Calu3 (cell line): ENCODE data around the gene CFL2. TPM values are rescaled to one million over a fixed set of nuclear protein-coding genes. Genes with fewer than 3 reads are reported as not detected.
A peak's percentile ranks its signal among the peaks of the same experiment; 100 is the strongest.

ENCODE experiments used
- Bru-seq: library from RNA; stranded (reverse); fragments of 400-500 nt; gene quantifications from one replicate; lab custom pipeline; 2021; lab: Mats Ljungman, UMichigan
- BruChase-seq, 2 experiments: library from RNA; stranded (reverse); fragments of 400-500 nt; gene quantifications; one replicate each; lab custom pipeline; 2021; lab: Mats Ljungman, UMichigan
- BruUV-seq: library from RNA; stranded (reverse); fragments of 400-500 nt; replicated peaks from 2 replicates; lab custom pipeline; 2021; lab: Mats Ljungman, UMichigan
- CTCF ChIA-PET: fragments of 300-600 bp; sonication (Branson Sonifier 250); formaldehyde crosslinking; loops from one replicate; lab custom pipeline; 2022; ENCODE audit warnings: antibody characterized with exemption; lab: Charles Lee
- DNase-seq: peaks from one replicate; pipeline ENCODE4 v3.0.0; 2022
- H3K27ac Mint-ChIP-seq: one replicate; pipeline ENCODE4 v1.8.0; 2022; ENCODE audit warnings: mixed read lengths; ENCODE audit not compliant: unreplicated experiment
- H3K27me3 Mint-ChIP-seq: one replicate; pipeline ENCODE4 v1.8.0; 2022; ENCODE audit warnings: mixed read lengths; ENCODE audit not compliant: unreplicated experiment
- H3K36me3 Mint-ChIP-seq: one replicate; pipeline ENCODE4 v1.8.0; 2022; ENCODE audit warnings: mild to moderate bottlenecking, moderate library complexity, mixed read lengths; ENCODE audit not compliant: insufficient read depth, unreplicated experiment
- H3K4me1 Mint-ChIP-seq: one replicate; pipeline ENCODE4 v1.8.0; 2022; ENCODE audit warnings: mild to moderate bottlenecking, low read depth, mixed read lengths; ENCODE audit not compliant: unreplicated experiment
- H3K4me3 Mint-ChIP-seq: one replicate; pipeline ENCODE4 v1.8.0; 2022; ENCODE audit warnings: mild to moderate bottlenecking, low read depth, moderate library complexity, mixed read lengths; ENCODE audit not compliant: unreplicated experiment
- H3K9me3 Mint-ChIP-seq: one replicate; pipeline ENCODE4 v1.8.0; 2022; ENCODE audit warnings: low read depth, mixed read lengths; ENCODE audit not compliant: unreplicated experiment
- CTCF ChIP-seq: fragments of 200-600 bp; IDR thresholded peaks from one replicate; pipeline ENCODE4 v1.8.0; 2022; ENCODE audit warnings: antibody characterized with exemption; ENCODE audit not compliant: unreplicated experiment
- intact Hi-C: fragments of 100-400 bp; cut with micrococcal nuclease; formaldehyde crosslinking; loops from one replicate; pipeline ENCODE4 v1.10.0; 2022; ENCODE audit not compliant: unreplicated experiment
- long read RNA-seq: library from polyadenylated mRNA; stranded (forward); transcript quantifications from one replicate; pipeline ENCODE4 v2.0.0, GENCODE V29; 2022
- total RNA-seq: library from RNA; stranded (reverse); gene quantifications from 2 replicates; pipeline ENCODE4 v1.2.3, GENCODE V29; 2022

Gene CFL2
- total RNA-seq = 18.6 and 24.4 TPM in 2 replicates
- percentile 76 among the genes with signal in this experiment for Bru-seq, nascent RNA
- percentile 89 among the genes with signal in this experiment for BruChase-seq, experiment 1, labeled RNA remaining after a 6-hour chase
- percentile 94 among the genes with signal in this experiment for BruChase-seq, experiment 2, labeled RNA remaining after a 2-hour chase
- long read RNA-seq, full-length matches to known transcripts = 23 of 27 reads
- long read RNA-seq, partial matches to known transcripts = 2 of 27 reads
- long read RNA-seq, other reads (novel, unspliced or antisense) = 2 of 27 reads

- CTCF ChIA-PET = interaction anchor here (1.0 kb wide), 1 partner anchor 8 kb away, joined by 5 read pairs; no protein-coding TSS in a partner anchor
These were observed at the start of gene CFL2 for GRCh38 chr14:34714320-34715126. CFL2 (minus strand) TSS chr14:34714593; CDS start chr14:34714540, 53 bp downstream.

GRCh38 chr14:34755215-34755614 lies 40.8 kb upstream of the CFL2 start:
- Mint-ChIP-seq H3K4me1 (no peaks in the 10 kb centered on the region), H3K4me3 (no peak overlapping the region), H3K9me3 (no peaks in the 10 kb centered on the region), H3K27me3 (no peaks in the 10 kb centered on the region), H3K27ac (no peak overlapping the region), H3K36me3 (peaks cover 22% of the 10 kb centered on the region)
- intact Hi-C loops = no loop called here
- CTCF ChIA-PET = no interaction called here
- no peak for TF ChIP-seq CTCF
- BruUV-seq = no TSS peak
- no peak for DNase-seq

More at GRCh38 chr14:34714320-34715126, at the start of gene CFL2:
- peak within 1 kb of the TSS; percentile 69 for H3K4me3 Mint-ChIP-seq
- BruUV-seq = no TSS peak
- TF ChIP-seq CTCF = no peak
- H3K27me3 Mint-ChIP-seq = no peaks in the 10 kb centered on the region
- peaks cover 13% of the 10 kb centered on the region for H3K36me3 Mint-ChIP-seq
- intact Hi-C loops = no loop called here
- DNase-seq = peak; percentile 79
- H3K4me1 Mint-ChIP-seq = peaks cover 8% of the 10 kb centered on the region
- H3K9me3 Mint-ChIP-seq = no peaks in the 10 kb centered on the region
- peak within 1 kb of the TSS; percentile 78 for H3K27ac Mint-ChIP-seq

- Mint-ChIP-seq H3K36me3 (peaks cover 22% of the 10 kb centered on the region), H3K4me3 (no peak overlapping the region)
These were observed 40.3 kb upstream of the CFL2 start for GRCh38 chr14:34754687-34755086.

More at GRCh38 chr14:34754687-34755086, 40.3 kb upstream of the CFL2 start:
- Mint-ChIP-seq H3K27me3 (no peaks in the 10 kb centered on the region), H3K27ac (no peak overlapping the region), H3K4me1 (no peaks in the 10 kb centered on the region), H3K9me3 (no peaks in the 10 kb centered on the region)
- CTCF ChIA-PET = no interaction called here
- no TSS peak for BruUV-seq
- no peak for DNase-seq
- intact Hi-C loops = no loop called here
- no peak for TF ChIP-seq CTCF
